Hepatocyte (in vitro differentiated cells): ENCODE results near the gene EPO. TPM values are rescaled to one million over a fixed set of nuclear protein-coding genes. Genes with fewer than 3 reads are reported as not detected.

Experiments used
- DNase-seq: peaks from one replicate; pipeline ENCODE4 v3.0.0-alpha.2; 2016; ENCODE audit warnings: low spot score
- H2AFZ ChIP-seq: fragments of 200-600 bp; sonication (generic); 2 replicates; pipeline ENCODE4 v1.6.0; 2016; ENCODE audit warnings: antibody characterized with exemption, mild to moderate bottlenecking
- H3K27ac ChIP-seq: fragments of 200-600 bp; sonication (generic); 2 replicates; pipeline ENCODE4 v1.5.1; 2016; ENCODE audit warnings: mild to moderate bottlenecking
- H3K27me3 ChIP-seq: fragments of 200-600 bp; sonication (generic); 2 replicates; pipeline ENCODE4 v1.6.1; 2016
- H3K36me3 ChIP-seq: fragments of 200-600 bp; sonication (generic); replicated peaks from 2 replicates; pipeline ENCODE4 v1.5.1; 2016; ENCODE audit warnings: low read depth; ENCODE audit not compliant: insufficient read depth
- H3K4me1 ChIP-seq: fragments of 200-600 bp; sonication (generic); 2 replicates; pipeline ENCODE4 v1.5.1; 2016; ENCODE audit warnings: mild to moderate bottlenecking, moderate library complexity; ENCODE audit not compliant: insufficient read depth
- H3K4me2 ChIP-seq: fragments of 200-600 bp; sonication (generic); 2 replicates; pipeline ENCODE4 v1.6.0; 2016
- H3K4me3 ChIP-seq: fragments of 200-600 bp; sonication (generic); 2 replicates; pipeline ENCODE4 v1.5.1; 2016; ENCODE audit warnings: mild to moderate bottlenecking
- H3K79me2 ChIP-seq: fragments of 200-600 bp; sonication (generic); 2 replicates; pipeline ENCODE4 v1.6.0; 2017; ENCODE audit warnings: mild to moderate bottlenecking
- H3K9me2 ChIP-seq: fragments of 200-600 bp; sonication (generic); replicated peaks from 2 replicates; pipeline ENCODE4 v1.6.0; 2017; ENCODE audit warnings: mild to moderate bottlenecking; ENCODE audit not compliant: insufficient read depth
- H3K9me3 ChIP-seq: fragments of 200-600 bp; sonication (generic); 2 replicates; pipeline ENCODE4 v1.5.1; 2016; ENCODE audit warnings: low read depth, mild to moderate bottlenecking
- H4K20me1 ChIP-seq: fragments of 200-600 bp; sonication (generic); 2 replicates; pipeline ENCODE4 v1.6.0; 2016; ENCODE audit warnings: mild to moderate bottlenecking; ENCODE audit not compliant: insufficient read depth, poor library complexity, severe bottlenecking
- CTCF ChIP-seq: fragments of 200-600 bp; sonication (generic); IDR thresholded peaks from 2 replicates; pipeline ENCODE4 v1.5.1; 2016; ENCODE audit warnings: antibody characterized with exemption, mild to moderate bottlenecking; ENCODE audit not compliant: poor library complexity
- EZH2 ChIP-seq: fragments of 200-600 bp; sonication (generic); IDR thresholded peaks from 2 replicates; pipeline ENCODE4 v1.6.1; 2016; ENCODE audit warnings: antibody characterized with exemption, mild to moderate bottlenecking, borderline replicate concordance
- EZH2phosphoT487 ChIP-seq: fragments of 200-600 bp; sonication (generic); IDR thresholded peaks from one replicate; pipeline ENCODE4 v1.6.1; 2018; ENCODE audit warnings: antibody characterized with exemption, mild to moderate bottlenecking, low read depth, moderate library complexity; ENCODE audit not compliant: unreplicated experiment, severe bottlenecking
- WGBS: methylation state at CpG from one replicate; pipeline ENCODE4 v1.1.6; 2016; ENCODE audit warnings: low lambda C conversion rate; ENCODE audit errors: missing lambda C conversion rate; 5-methylcytosine and 5-hydroxymethylcytosine counted together
- polyA plus RNA-seq: library from polyadenylated mRNA; unstranded; fragments of >200 nt; fragmentation: Nextera tagmentation; extraction: Ambion mirVana; gene quantifications from 2 replicates; pipeline ENCODE4 v1.2.1, GENCODE V29; 2016
- total RNA-seq: library from RNA; depleted of rRNA; stranded (reverse); fragments of >200 nt; gene quantifications from 2 replicates; pipeline ENCODE4 v1.2.3, GENCODE V29; 2014

The EPO gene
- total and polyA plus RNA-seq, 2 experiments from 2014 or later: 1.3 TPM; not detected in 1

DNA sequence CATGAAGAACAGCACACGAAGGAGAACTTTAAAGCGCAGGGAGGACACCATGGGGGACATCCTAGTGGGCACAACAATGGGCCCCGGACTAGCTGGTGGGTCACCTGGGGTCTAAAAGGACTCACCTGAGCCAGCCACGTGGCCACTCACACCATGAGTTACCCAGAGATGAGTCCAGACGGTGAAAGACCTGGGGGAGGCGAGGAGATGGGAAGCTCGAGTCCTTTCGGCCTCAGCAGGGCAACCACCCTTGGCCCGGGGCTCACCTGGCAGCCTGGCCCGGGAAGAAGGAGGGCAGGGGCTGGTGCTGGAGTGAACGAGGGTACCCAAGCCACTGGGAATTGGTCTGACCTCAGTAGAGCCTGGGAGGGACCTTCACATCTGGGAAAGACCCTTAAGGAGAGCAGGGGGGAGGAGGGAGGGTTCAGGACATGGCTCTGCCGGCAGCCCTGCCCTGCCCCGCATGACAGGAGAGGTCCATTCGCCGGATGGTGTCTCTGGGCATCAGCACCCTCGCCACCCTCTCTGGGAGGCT, 31.9 kb upstream of the EPO start:
- Histone ChIP-seq H3K4me1 (peaks cover 14% of the 10 kb centered on the region), H3K4me2 (no peak overlapping the region), H3K9me2 (no peaks in the 10 kb centered on the region), H3K79me2 (peaks cover 62% of the 10 kb centered on the region), H3K36me3 (no peaks in the 10 kb centered on the region), H3K27ac (no peak overlapping the region), H4K20me1 (peaks cover 62% of the 10 kb centered on the region), H2AFZ (no peak overlapping the region), H3K9me3 (no peaks in the 10 kb centered on the region), H3K4me3 (no peak overlapping the region), H3K27me3 (no peaks in the 10 kb centered on the region)
- 95% methylated on average over 15 of the region's 16 CpGs for WGBS
- TF ChIP-seq EZH2 (no peak), CTCF (no peak), EZH2phosphoT487 (no peak)
- DNase-seq: no peak

DNA sequence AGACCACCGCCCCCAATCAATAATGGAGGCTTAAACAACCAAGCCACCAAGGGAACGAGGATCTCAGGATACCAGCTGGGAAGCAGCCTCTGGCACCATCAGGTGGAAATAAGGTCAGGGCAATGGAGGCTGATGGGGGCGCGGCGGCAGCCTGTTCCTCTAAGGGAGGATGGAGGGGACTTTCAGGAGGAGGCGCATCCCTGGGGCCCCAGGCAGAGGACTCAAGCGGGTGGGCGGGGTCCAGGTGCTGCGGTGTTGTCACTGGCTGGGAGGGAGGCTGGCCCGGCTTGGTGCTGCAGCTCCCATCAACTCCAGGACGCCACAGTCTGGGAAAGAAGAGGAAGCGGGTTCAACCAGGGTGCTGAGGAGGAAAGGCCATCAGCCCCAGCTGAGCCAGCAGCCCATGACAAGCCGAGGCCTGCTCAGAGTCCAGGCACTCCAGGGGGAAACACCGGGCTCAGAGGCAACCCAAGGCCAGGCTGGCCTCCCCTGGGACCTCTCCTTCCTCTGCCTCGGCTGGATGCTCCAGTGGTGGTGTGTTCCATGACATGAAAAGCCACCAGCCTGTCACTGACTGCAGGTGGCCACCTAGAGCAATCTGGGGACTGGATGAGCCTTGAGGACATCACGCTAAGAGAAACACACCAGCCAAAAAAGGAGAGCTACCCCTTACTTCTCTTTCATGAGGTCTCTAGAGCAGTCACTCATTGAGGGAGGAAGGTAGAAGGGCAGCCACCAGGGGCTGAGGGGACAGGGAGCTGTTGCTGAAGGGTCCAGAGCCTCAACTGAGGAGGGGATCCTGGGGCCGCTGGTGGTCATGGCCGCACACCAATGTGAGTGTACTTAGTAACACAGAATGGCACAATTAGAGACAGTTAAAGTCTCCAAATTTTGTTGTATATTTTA, 30.8 kb upstream of the EPO start:
- peaks cover 66% of the 10 kb centered on the region for H3K79me2 ChIP-seq
- no peak for TF ChIP-seq CTCF
- no peak for TF ChIP-seq EZH2
- no peak for TF ChIP-seq EZH2phosphoT487
- H3K4me1 ChIP-seq: peaks cover 15% of the 10 kb centered on the region

DNA sequence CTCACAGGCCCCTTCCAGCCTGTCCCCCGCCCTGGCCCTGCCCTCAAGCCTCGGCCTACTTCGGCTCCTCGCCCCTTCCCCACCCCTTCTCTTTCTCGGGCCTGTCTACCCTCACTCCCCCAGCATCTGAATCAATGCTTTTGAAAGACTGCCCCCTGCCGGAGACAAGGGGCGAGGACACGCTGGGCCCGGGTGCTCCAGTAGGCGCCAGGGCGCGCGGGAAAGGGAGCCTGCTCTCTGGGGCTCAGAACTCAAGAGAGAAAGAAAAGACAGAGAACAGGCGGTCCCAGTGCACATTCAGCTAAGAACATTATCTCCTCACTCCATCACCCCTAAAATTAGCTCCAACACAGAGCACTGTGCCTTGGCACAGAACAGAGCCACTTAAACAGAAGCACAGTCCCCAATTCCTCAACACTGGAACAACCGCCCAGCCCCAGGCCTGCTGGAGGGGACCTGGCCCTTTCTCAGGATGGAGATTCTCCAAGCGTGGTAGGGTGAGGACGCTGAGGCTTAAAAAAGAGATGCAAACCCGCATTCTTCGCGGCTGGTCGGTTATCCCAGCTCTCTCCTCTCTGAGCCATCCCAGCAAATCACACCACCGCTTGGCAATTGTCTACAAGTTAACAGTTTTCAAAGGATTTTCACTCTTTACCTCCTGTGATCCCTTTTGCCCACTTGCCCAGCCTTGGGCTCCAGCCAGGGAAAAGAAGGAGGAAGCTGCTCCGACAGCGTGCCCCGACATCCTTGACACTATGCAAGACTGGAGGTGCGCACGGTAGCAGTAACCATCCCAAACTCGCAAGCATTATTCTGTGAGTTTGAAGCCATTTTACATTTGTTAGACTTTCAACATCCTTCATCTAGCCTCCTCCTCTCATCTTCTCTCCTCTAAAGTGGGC, 28.3 kb upstream of the EPO start:
- Histone ChIP-seq H3K4me3 (no peak overlapping the region), H3K4me1 (peaks cover 20% of the 10 kb centered on the region)
- 31% methylated on average over 28 of the region's 28 CpGs for WGBS

More for the DNA sequence above, 30.8 kb upstream of the EPO start:
- DNase-seq: no peak
- no peak overlapping the region for H3K4me3 ChIP-seq
- H3K27ac ChIP-seq: no peak overlapping the region
- peaks cover 64% of the 10 kb centered on the region for H4K20me1 ChIP-seq
- H3K4me2 ChIP-seq: no peak overlapping the region
- WGBS: 95% methylated on average over 17 of the region's 18 CpGs
- H3K27me3 ChIP-seq: no peaks in the 10 kb centered on the region
- no peak overlapping the region for H2AFZ ChIP-seq
- H3K36me3 ChIP-seq: no peaks in the 10 kb centered on the region
- no peaks in the 10 kb centered on the region for H3K9me3 ChIP-seq
- H3K9me2 ChIP-seq: no peaks in the 10 kb centered on the region

More for the DNA sequence above, 28.3 kb upstream of the EPO start:
- no peaks in the 10 kb centered on the region for H3K36me3 ChIP-seq
- H3K9me2 ChIP-seq: no peaks in the 10 kb centered on the region
- H3K27ac ChIP-seq: no peak overlapping the region
- TF ChIP-seq EZH2 (no peak), EZH2phosphoT487 (no peak), CTCF (peak; percentile 96)
- H2AFZ ChIP-seq: no peak overlapping the region
- DNase-seq: peak; percentile 89
- H3K4me2 ChIP-seq: peak overlapping the region; percentile 95
- H4K20me1 ChIP-seq: peaks cover 64% of the 10 kb centered on the region
- H3K79me2 ChIP-seq: peaks cover 66% of the 10 kb centered on the region
- H3K27me3 ChIP-seq: no peaks in the 10 kb centered on the region
- no peaks in the 10 kb centered on the region for H3K9me3 ChIP-seq
